Right lobe of liver (tissue), 6 donors: ENCODE data around the gene ADNP2. TPM values are rescaled to one million over a fixed set of nuclear protein-coding genes. Genes with fewer than 3 reads are reported as not detected.

Source experiments
- ATAC-seq, 4 donors: fragments of 200-7000 bp; cut with Tn5 transposase; one replicate each; pipeline ENCODE4 v1.9.1; 2020; ENCODE audit warnings: mild to moderate bottlenecking in 4 of 4, moderate library complexity in 4 of 4
- DNase-seq, 3 donors: peaks; one replicate each; pipeline ENCODE4 v3.0.0-alpha.2; 2020
- H3K27ac ChIP-seq, 3 donors: fragments of 200-600 bp; one replicate each; pipeline ENCODE4 v1.8.0; 2022
- H3K27me3 ChIP-seq, 2 donors: fragments of 200-600 bp; one replicate each; pipeline ENCODE4 v1.8.0; 2022
- H3K36me3 ChIP-seq, 4 donors: fragments of 200-600 bp; sonication (generic) in 1 of 4; one replicate each; pipeline versions ENCODE4 v1.5.1 to v1.8.0; 2017 to 2022; ENCODE audit warnings: control low read depth in 1 of 4
- H3K4me1 ChIP-seq, 4 donors: fragments of 200-600 bp; sonication (generic) in 1 of 4; one replicate each; pipeline versions ENCODE4 v1.5.1 to v1.8.0; 2017 to 2022; ENCODE audit warnings: control low read depth in 1 of 4
- H3K4me3 ChIP-seq, 3 donors: fragments of 200-600 bp; one replicate each; pipeline ENCODE4 v1.8.0; 2022
- H3K9me3 ChIP-seq, 4 donors: fragments of 200-600 bp; sonication (generic) in 1 of 4; one replicate each; pipeline versions ENCODE4 v1.5.1 to v1.8.0; 2017 to 2022; ENCODE audit warnings: control low read depth in 1 of 4
- CTCF ChIP-seq, 4 donors: fragments of 200-600 bp in 3 of 4; fragments of 450-650 bp in 1 of 4; IDR thresholded peaks; one replicate each; pipeline versions ENCODE4 v1.5.1 to v1.8.0; 2016 to 2022; ENCODE audit warnings: antibody characterized with exemption in 4 of 4, mild to moderate bottlenecking in 2 of 4
- POLR2A ChIP-seq: fragments of 450-650 bp; IDR thresholded peaks from one replicate; pipeline ENCODE4 v1.6.1; 2017; ENCODE audit warnings: antibody characterized with exemption, mild to moderate bottlenecking
- WGBS: methylation state at CpG from one replicate; pipeline ENCODE4 v1.1.6; 2018; ENCODE audit warnings: low coverage, low lambda C conversion rate; ENCODE audit not compliant: insufficient coverage; ENCODE audit errors: missing lambda C conversion rate; 5-methylcytosine and 5-hydroxymethylcytosine counted together
- intact Hi-C, 2 donors: fragments of 100-400 bp; cut with DNase I; formaldehyde crosslinking; loops; one replicate each; pipeline versions ENCODE4 v1.11.2 to v1.14.1; 2022
- total RNA-seq, 6 experiments: library from RNA; depleted of rRNA in 2 of 6; stranded (reverse); fragments of >200 nt in 2 of 6; fragmentation: NEBNext Ultra II Directional in 3 of 6; extraction: Animal tissue kit (Norgen Biotek cat#: 25700) in 3 of 6; gene quantifications; one replicate each; pipeline versions ENCODE4 v1.1.0 to v1.2.4, GENCODE V29; 2016 to 2023
- donor health status: DM: no; HTN: yes; CAD: no.
- donor health status: DM: no; HTN: no; CAD: no.
- donor health status: DM: no; HTN: no; CAD: no.
- donor health status: DM: no; HTN: yes; CAD: no.
- donor health status: DM: no; HTN: yes; CAD: no.

Gene ADNP2
- total RNA-seq, 6 experiments from 2014 or later, result 4.4 to 9.9 (median 7.7) TPM

GRCh38 chr18:80140455-80140985 lies 31.5 kb downstream of the ADNP2 start:
- ATAC-seq (no peak), DNase-seq (no peak)
- no peak for TF ChIP-seq CTCF (IDR thresholded peaks at IDR 0.05)
- TF ChIP-seq POLR2A, result no peak
- WGBS, result no CpG with 5 or more reads among the region's 5 CpGs
- peaks cover 0 to 41% (median 10%) of the 10 kb centered on the region in 4 donors for H3K36me3 ChIP-seq
- H3K27me3 ChIP-seq, result no peaks in the 10 kb centered on the region
- intact Hi-C loops, result no loop called here
- no peaks in the 10 kb centered on the region for H3K9me3 ChIP-seq
- H3K4me1 ChIP-seq, result peaks cover 0 to 7% (median 3%) of the 10 kb centered on the region in 4 donors
- H3K4me3 ChIP-seq, result no peak overlapping the region
- no peak overlapping the region for H3K27ac ChIP-seq

GRCh38 chr18:80143881-80144280 lies 34.8 kb downstream of the ADNP2 start:
- Histone ChIP-seq H3K4me3 (no peak overlapping the region), H3K27ac (no peak overlapping the region), H3K36me3 (peaks cover 0 to 7% (median 0%) of the 10 kb centered on the region in 4 donors), H3K4me1 (peaks cover 0 to 7% (median 3%) of the 10 kb centered on the region in 4 donors), H3K9me3 (no peaks in the 10 kb centered on the region), H3K27me3 (no peaks in the 10 kb centered on the region)
- TF ChIP-seq CTCF (IDR thresholded peaks at IDR 0.05) (no peak), POLR2A (no peak)
- intact Hi-C loops, result no loop called here
- no peak for ATAC-seq
- WGBS, result 55% methylated on average over 2 of the region's 2 CpGs
- no peak for DNase-seq

GRCh38 chr18:80145196-80145804 lies 36.2 kb downstream of the ADNP2 start:
- WGBS, result 73% methylated on average over 5 of the region's 5 CpGs
- H3K4me1 ChIP-seq, result peaks cover 0 to 16% (median 7%) of the 10 kb centered on the region in 4 donors
- no peaks in the 10 kb centered on the region for H3K27me3 ChIP-seq
- TF ChIP-seq POLR2A (no peak), CTCF (IDR thresholded peaks at IDR 0.05) (no peak)
- no peak overlapping the region for H3K4me3 ChIP-seq
- intact Hi-C loops, result no loop called here
- DNase-seq (no peak), ATAC-seq (no peak)
- H3K27ac ChIP-seq, result no peak overlapping the region
- no peaks in the 10 kb centered on the region for H3K9me3 ChIP-seq
- no peaks in the 10 kb centered on the region for H3K36me3 ChIP-seq

- Histone ChIP-seq H3K27ac (no peak overlapping the region), H3K27me3 (no peaks in the 10 kb centered on the region), H3K4me3 (peak overlapping the region; percentile 45 to 61 (median 57)), H3K9me3 (no peaks in the 10 kb centered on the region), H3K4me1 (peaks cover 0 to 19% (median 7%) of the 10 kb centered on the region in 4 donors), H3K36me3 (no peaks in the 10 kb centered on the region)
- DNase-seq (no peak), ATAC-seq (peak in 3 of 4 donors; percentile 11 to 25 (median 13))
- WGBS, result 35% methylated on average over 12 of the region's 12 CpGs
- TF ChIP-seq POLR2A (no peak), CTCF (IDR thresholded peaks at IDR 0.05) (no peak)
- intact Hi-C loops, result no loop called here
Observed at GRCh38 chr18:80147037-80147417, 38.0 kb downstream of the ADNP2 start.
